Ishikawa (cell line): Measurements from ENCODE around the gene CCNYL1.

Experiments
- CEBPB ChIP-seq: IDR thresholded peaks from 2 replicates; pipeline ENCODE4 v1.6.1; 2012
- FOXM1 ChIP-seq: IDR thresholded peaks from 2 replicates; pipeline ENCODE4 v1.6.1; 2012; ENCODE audit warnings: low read depth, borderline replicate concordance
- MAX ChIP-seq: IDR thresholded peaks from 2 replicates; pipeline ENCODE4 v1.6.1; 2012
- REST ChIP-seq: IDR thresholded peaks from 2 replicates; pipeline ENCODE4 v1.6.1; 2012; ENCODE audit warnings: low read depth, mild to moderate bottlenecking
- TAF1 ChIP-seq: IDR thresholded peaks from 2 replicates; pipeline ENCODE4 v1.6.1; 2012; ENCODE audit warnings: low read depth, mild to moderate bottlenecking
- TEAD4 ChIP-seq: IDR thresholded peaks from 2 replicates; pipeline ENCODE4 v1.6.1; 2012
- YY1 ChIP-seq: IDR thresholded peaks from 2 replicates; pipeline ENCODE4 v1.6.1; 2012; ENCODE audit warnings: low read depth
- ZBTB7A ChIP-seq: IDR thresholded peaks from 2 replicates; pipeline ENCODE4 v1.6.1; 2012; ENCODE audit warnings: low read depth

DNA sequence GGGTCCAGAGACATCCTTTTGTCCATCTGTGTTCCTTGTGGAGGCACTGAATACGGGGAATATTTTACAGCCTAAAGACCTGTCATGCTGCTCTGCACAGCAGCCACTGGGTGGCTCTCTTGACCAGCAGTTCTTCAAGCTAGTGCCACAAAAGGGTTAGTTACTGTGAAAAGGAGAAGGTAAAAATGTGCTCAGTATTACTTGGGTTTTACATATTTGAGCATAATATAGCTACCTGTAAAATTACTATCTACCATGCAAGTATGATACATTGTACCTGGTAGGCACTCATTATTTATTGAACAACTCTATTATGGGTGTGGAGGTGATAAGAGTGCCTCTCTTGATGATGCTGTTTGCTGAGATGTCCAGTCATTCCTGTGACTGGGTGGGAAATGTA is 34.7 kb downstream of the CCNYL1 start:
- TF ChIP-seq REST (no peak), FOXM1 (no peak), MAX (no peak), YY1 (no peak), CEBPB (no peak), TEAD4 (no peak), ZBTB7A (no peak), TAF1 (no peak)
